Measurements from ENCODE around the gene AKAP13.
"Not testable (repeated sequence)": the region's sequence is repeated elsewhere in the genome, so short reads cannot be mapped to it uniquely, and the experiment has no call there.

AKAP13 gene

GRCh38 chr15:85482894-85483293 is 102.5 kb downstream of the AKAP13 start:
- DNase-seq = no peak

DNA sequence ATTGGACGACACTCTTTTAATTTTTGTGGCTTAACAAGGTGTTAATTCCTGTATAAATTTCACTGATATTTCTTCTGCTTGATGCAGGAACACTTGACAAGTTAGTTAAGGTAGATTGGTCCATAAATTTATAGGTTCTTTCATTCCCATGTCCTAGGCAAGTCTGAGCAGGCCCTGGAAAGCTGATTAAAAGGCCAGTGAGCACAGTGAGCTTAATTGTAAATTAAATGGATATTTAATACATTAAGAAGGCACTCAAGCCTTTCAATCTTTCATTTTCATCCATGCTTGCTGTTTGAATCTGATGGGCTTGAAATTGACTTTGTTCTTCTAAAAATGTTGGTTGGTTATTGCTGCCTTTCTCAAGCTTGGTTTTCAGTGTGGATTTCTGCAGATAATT is 103.6 kb downstream of the AKAP13 start:
- DNase-seq = not testable (repeated sequence)

DNA sequence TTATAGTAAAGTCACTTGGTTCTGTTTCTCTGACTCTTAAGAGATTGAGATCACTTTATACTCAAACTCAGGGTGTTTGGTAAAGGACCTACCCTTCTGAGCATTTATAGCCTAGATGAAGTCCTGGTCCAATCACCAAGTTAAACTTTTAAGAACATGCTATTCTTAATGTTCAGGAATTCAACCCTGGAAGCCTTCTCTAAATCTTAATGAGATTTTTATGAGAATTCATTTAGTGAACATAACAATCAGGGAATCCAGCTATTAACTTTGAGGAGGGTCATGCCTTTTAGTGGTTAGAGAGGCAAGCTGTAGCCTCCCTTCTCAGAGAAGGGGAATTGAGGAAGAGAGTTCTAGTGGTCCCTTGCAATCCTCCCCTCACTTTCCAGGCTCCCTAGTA is 104.5 kb downstream of the AKAP13 start:
- DNase-seq = not testable (repeated sequence)

- peak; percentile 69 to 82 for DNase-seq
Observed at GRCh38 chr15:85485956-85486567, 105.7 kb downstream of the AKAP13 start.

DNA sequence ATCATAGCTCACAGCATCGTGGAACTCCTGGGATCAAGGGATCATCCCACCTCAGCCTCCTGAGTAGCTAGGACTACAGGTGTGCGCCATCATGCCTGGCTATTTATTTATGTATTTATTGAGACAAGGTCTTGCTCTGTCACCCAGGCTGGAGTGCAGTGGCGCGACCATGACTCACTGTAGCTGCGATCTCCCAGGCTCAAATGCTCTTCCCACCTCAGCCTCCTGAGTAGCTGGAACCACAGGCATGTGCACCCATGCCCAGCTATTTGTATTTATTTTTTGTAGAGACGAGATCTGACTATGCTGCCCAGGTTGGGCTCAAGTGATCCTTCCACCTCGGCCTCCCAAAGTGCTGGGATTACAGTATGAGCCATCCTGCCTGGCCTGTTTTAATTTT is 107.4 kb downstream of the AKAP13 start:
- DNase-seq = not testable (repeated sequence)

GRCh38 chr15:85488997-85489396 is 108.6 kb downstream of the AKAP13 start:
- DNase-seq = no peak

- DNase-seq = no peak
Observed at GRCh38 chr15:85489773-85490493, 109.5 kb downstream of the AKAP13 start.

DNA sequence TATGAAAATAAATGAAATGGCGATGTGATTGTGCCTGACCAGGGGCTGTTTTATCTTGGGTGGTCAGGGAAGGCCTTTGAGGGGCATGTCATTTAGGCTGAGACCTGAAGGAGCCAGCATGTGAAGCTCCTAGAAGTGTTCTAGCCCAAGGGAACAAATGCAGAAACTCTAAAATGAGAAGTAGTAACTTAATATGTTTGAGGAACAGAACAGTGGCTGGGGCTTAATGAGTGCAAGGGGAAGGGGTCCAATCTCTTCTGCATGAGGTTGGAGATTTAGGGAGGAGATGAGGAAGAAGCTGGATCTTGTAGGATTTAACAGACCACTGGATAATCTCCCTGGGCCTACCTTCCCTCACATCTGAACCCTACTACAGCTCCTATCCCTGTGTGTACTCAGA is 110.5 kb downstream of the AKAP13 start:
- no peak for DNase-seq

- no peak for DNase-seq
Observed at GRCh38 chr15:85491691-85492090, 111.3 kb downstream of the AKAP13 start.

DNA sequence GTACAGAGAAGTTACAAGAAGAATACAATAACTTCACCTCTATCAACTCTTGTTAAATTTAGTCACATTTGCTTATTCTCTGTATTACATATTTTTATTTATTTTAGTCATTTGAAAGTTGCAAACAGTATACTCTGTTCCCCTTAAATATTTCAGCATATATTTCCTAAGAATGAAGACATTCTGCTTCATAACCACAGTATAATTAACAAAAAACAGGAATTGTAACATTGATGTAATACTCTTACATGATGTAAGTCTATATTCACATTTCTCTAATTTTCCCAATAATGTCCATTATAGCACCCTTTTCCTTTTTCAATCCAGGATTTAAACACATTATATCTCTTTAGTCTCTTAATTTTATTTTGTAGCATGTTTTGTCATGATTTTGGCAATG is 112.0 kb downstream of the AKAP13 start:
- no peak for DNase-seq

- no peak for DNase-seq
Observed at GRCh38 chr15:85493260-85493659, 112.9 kb downstream of the AKAP13 start.

DNA sequence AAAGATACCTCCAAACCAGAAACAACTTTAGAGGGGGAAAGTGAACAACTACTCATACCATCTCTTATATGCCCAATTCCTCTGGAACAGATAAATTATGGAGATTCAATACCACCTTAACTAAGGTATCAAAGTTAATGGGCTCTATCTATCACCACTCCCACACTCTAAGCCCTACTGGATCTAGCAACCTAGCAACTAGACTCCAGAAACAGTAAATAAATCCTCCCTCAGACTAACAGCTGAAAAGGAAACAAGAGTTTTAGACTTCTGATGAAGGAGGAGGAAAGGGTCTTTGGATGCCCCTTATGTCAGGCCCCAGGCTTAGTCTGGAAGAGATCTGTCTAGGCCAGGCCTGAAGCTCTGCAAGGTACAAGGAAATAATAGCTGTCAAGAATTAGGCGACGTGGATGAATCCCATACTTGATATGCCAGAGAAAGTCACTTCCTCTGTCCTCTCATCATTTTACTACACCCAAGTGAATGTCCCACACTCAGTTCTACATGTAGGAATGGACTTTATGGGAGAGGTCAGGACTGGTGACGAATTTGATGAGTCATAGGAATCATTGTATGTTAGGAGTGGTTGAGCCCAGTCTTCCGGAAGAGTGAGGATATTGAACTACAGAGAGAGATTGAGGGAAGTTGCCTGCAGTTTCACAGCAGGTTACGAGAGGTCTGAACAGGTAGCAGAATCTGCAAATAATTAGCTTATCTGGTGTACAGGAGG is 113.8 kb downstream of the AKAP13 start:
- peak in 1 of 2 donors; percentile 10 for DNase-seq

DNA sequence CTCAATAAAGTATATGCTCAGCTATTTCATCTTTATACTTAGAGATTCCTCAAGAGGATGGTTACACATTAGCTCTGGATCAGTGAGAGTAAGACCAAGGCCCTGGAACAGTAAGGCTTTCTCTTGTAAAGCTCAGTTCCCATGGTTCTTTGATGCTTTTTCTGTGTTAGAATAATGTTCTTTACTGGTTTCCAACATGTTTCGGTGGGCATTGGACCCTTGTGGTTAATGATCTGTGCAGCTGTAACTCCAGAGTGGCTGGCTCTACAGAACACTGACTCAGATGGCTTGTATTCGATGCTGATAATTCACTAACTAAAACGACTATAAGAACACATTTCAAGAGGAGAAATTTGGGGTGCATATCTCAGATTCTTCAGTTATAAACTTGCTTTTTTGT is 114.7 kb downstream of the AKAP13 start:
- no peak for DNase-seq

GRCh38 chr15:85495544-85495943 is 115.1 kb downstream of the AKAP13 start:
- DNase-seq = no peak

- DNase-seq = no peak
Observed at GRCh38 chr15:85496151-85496550, 115.7 kb downstream of the AKAP13 start.

DNA sequence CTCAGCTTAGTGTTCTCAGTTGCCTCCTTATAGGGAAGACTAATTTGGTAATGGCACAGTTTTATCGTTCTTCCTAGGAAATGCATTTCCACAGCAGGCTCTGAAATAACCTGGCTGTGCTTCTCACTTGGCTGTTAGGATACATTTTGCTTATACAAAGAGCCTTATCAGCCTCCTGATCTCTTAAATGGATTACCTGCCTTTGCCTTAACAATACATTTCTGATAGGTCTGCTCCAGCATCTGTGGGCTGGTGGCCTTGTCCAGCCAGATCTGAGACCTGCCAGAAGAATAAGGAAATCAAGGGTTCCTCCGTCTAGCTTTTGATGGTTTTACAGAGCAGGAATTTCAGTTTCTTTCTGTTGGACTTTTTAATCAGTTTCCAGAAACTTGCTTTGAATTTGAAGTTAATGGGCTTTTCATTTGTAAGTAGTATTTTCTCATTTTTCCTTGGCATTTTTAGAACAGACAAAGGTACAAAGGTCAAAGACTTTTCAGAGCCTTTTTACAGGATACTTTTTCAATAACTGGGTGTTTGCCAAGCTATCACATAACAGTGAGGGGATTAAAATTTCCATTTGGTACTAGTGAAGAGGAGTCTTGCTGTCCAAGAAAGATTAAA is 116.3 kb downstream of the AKAP13 start:
- no peak for DNase-seq

GRCh38 chr15:85497172-85497569 is 116.8 kb downstream of the AKAP13 start:
- DNase-seq = no peak

DNA sequence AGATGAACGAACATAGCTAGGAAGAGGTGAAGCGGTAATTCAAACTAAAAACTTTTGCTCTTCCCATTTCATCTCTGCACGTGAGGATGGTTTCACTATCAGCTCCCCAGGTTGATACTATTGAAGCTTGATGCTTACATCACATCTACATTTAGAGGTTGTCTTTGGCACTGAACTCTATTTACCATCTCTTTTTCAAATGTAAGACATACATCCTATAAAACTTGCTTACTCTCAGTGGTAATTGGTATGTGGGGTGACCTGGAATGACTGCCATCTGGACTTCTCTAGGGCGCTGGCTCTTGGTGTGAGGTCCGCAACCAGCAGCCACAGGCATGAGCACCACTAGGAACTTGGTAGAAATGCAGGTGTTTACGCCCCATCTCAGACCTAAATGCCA is 118.1 kb downstream of the AKAP13 start:
- no peak for DNase-seq

DNA sequence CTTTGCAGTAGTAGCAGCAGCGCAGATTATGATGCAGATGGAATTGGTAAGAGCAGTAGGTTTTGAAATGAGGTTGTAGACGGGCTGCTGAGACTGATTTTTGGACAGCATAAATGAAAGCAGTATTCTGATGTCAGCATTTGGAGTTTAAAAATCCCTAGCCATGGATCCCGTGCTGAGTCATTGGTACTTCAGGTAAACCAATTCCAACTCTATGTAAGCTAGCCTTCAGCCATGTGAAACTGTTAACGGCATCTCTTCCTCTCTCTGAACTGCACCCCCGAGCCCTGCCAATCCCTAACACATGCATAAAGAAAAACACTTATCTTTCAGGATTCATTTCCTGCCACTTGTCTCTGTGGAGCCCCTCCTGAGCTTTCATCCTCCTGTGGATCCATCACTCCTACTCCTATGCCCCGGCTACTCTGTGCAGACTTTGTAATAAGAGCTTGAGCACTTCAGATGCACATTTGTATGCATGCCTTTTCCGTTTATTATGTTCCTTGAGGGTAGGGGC is 119.0 kb downstream of the AKAP13 start:
- no peak for DNase-seq

DNA sequence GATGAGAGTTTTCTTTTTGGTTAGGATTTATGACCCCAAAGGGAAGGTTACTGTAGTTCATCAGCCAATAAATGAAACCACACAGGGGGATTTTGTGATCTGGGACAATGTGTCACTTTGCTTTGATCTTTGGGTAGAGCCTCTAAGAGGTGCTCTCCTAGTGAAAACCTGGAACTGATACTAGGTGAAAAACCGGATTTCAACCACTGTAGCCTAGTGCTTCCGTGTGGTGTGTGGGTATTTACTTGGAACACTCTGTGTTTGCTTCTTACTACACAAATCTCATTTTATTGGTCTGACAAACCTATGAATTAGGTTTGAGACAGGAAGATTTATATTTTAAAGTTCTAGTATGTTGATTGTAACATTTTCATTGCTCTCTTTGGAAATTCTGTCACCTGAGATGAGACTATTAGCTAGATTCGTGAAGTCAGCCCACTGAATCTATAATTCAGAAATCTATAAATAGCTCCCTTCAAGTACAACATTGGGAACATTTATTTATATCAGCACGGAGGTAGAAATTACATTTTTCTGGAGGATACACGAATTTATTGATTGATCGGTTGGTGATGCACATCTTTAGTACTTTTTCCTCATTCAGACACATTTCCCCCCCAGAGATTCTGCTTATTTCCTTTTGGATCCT is 119.8 kb downstream of the AKAP13 start:
- DNase-seq = no peak

DNA sequence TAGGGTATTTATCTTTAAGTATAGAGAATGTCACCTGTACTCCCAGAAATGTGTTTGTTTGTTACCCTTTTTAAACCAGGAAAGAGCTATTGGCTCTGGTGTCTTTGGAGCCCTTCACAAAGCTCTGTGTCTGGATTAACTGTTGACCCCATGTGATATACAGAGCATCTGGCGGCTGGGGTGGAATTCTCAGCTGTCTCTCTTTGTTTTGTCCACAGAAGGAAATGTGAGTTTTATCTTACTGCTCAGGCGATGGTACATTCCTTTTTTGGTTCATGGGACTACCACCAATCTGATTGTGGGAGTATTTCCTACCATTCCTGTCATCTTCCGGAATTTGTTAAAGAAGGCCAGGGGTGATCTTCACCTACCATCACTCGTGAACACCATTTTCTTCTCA is 120.3 kb downstream of the AKAP13 start:
- no peak for DNase-seq

DNA sequence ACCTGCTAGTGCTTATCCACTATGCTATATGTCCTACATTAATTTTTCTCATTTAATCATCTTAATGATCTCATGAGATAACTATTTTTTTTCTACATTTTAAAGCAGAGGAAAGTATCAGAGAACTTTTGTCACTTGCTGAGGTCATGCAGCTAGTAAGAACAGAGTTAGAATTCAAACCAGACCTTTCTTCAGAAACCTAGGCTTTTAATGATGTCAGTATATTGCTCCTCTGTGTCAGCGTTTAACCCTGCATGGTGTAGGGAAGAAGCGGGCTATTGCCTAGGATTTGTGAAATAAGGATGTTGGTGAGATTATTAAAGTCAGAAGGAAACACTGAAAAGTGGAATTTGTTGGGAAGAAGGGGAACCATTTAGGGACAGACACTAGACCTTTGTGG is 121.2 kb downstream of the AKAP13 start:
- no peak for DNase-seq
